HEK293 (cell line): ENCODE results near the gene COQ10A.

Source experiments
- CTCF ChIA-PET: fragments of 350-600 bp; formaldehyde crosslinking; extraction: SDS; loops from one replicate; lab custom pipeline; 2021; ENCODE audit warnings: antibody characterized with exemption; lab: Yijun Ruan, JAX
- POLR2A ChIA-PET: fragments of 300-600 bp; formaldehyde crosslinking; extraction: SDS; loops from one replicate; lab custom pipeline; 2020; ENCODE audit warnings: antibody characterized with exemption, inconsistent platforms; lab: Yijun Ruan, JAX
- H3K27ac ChIP-seq: fragments of 200-500 bp; sonication (Bioruptor generic); 2 replicates; pipeline ENCODE4 v1.5.1; 2014; ENCODE audit warnings: low read depth, low read length, control low read depth, inconsistent platforms; ENCODE audit errors: extremely low read depth
- H3K36me3 ChIP-seq, 2 experiments: fragments of 200-500 bp in 1 of 2; sonication (Bioruptor generic) in 1 of 2; 1 replicate in 1 of 2; 2 replicates in 1 of 2; pipeline ENCODE4 v1.5.1; 2014 to 2017; ENCODE audit warnings: inconsistent platforms in 2 of 2, low read length in 2 of 2; ENCODE audit not compliant: control insufficient read depth in 2 of 2, insufficient read depth in 1 of 2
- H3K4me1 ChIP-seq: fragments of 200-500 bp; sonication (Bioruptor generic); 2 replicates; pipeline ENCODE4 v1.5.1; 2014; ENCODE audit warnings: mild to moderate bottlenecking, low read length, inconsistent platforms; ENCODE audit not compliant: control insufficient read depth, insufficient read depth
- H3K4me3 ChIP-seq: 2 replicates; pipeline ENCODE4 v1.5.1; 2011; ENCODE audit warnings: low read depth, mild to moderate bottlenecking, control low read depth, low read length, moderate library complexity
- H3K9me3 ChIP-seq: fragments of 200-500 bp; sonication (Bioruptor generic); 2 replicates; pipeline ENCODE4 v1.5.1; 2014; ENCODE audit warnings: low read depth, low read length, inconsistent platforms; ENCODE audit not compliant: control insufficient read depth, insufficient read depth
- BCL11B ChIP-seq: fragments of 450-650 bp; formaldehyde crosslinking; IDR thresholded peaks from 2 replicates; pipeline ENCODE4 v1.5.1; 2016; ENCODE audit warnings: low read depth, missing biosample characterization, missing genetic modification characterization
- GLI4 ChIP-seq: fragments of 450-650 bp; formaldehyde crosslinking; IDR thresholded peaks from 2 replicates; pipeline ENCODE4 v1.5.1; 2016; ENCODE audit warnings: missing biosample characterization, missing genetic modification characterization
- GLIS1 ChIP-seq: fragments of 450-650 bp; formaldehyde crosslinking; IDR thresholded peaks from 2 replicates; pipeline ENCODE4 v1.5.1; 2016; ENCODE audit warnings: missing biosample characterization, missing genetic modification characterization
- KLF10 ChIP-seq: fragments of 450-650 bp; IDR thresholded peaks from 2 replicates; pipeline ENCODE4 v1.5.1; 2018; ENCODE audit warnings: missing biosample characterization, mild to moderate bottlenecking, missing genetic modification characterization
- REST ChIP-seq: fragments of 450-650 bp; formaldehyde crosslinking; IDR thresholded peaks from 2 replicates; pipeline ENCODE4 v1.5.1; 2016; ENCODE audit warnings: missing biosample characterization, missing genetic modification characterization
- YY2 ChIP-seq: fragments of 450-650 bp; formaldehyde crosslinking; IDR thresholded peaks from 2 replicates; pipeline ENCODE4 v1.5.1; 2016; ENCODE audit warnings: missing biosample characterization, missing genetic modification characterization
- ZBTB10 ChIP-seq: fragments of 450-650 bp; formaldehyde crosslinking; IDR thresholded peaks from 2 replicates; pipeline ENCODE4 v1.5.1; 2016; ENCODE audit warnings: missing biosample characterization, missing genetic modification characterization
- ZBTB17 ChIP-seq: fragments of 450-650 bp; formaldehyde crosslinking; IDR thresholded peaks from 2 replicates; pipeline ENCODE4 v1.5.1; 2016; ENCODE audit warnings: missing biosample characterization, missing genetic modification characterization
- ZNF423 ChIP-seq: fragments of 450-650 bp; formaldehyde crosslinking; IDR thresholded peaks from 2 replicates; pipeline ENCODE4 v1.5.1; 2016; ENCODE audit warnings: missing biosample characterization, missing genetic modification characterization
- ZNF449 ChIP-seq: fragments of 450-650 bp; formaldehyde crosslinking; IDR thresholded peaks from 2 replicates; pipeline ENCODE4 v1.5.1; 2017; ENCODE audit warnings: missing biosample characterization, mild to moderate bottlenecking, missing genetic modification characterization, moderate library complexity
- ZNF580 ChIP-seq: fragments of 450-650 bp; formaldehyde crosslinking; IDR thresholded peaks from 2 replicates; pipeline ENCODE4 v1.5.1; 2016; ENCODE audit warnings: missing biosample characterization, missing genetic modification characterization
- ZNF600 ChIP-seq: fragments of 450-650 bp; formaldehyde crosslinking; IDR thresholded peaks from 2 replicates; pipeline ENCODE4 v1.5.1; 2016; ENCODE audit warnings: missing biosample characterization, missing genetic modification characterization
- ZNF677 ChIP-seq: fragments of 450-650 bp; IDR thresholded peaks from 2 replicates; pipeline ENCODE4 v1.5.0; 2018; ENCODE audit warnings: missing biosample characterization, mild to moderate bottlenecking, missing genetic modification characterization, moderate library complexity
- ZNF707 ChIP-seq: fragments of 450-650 bp; formaldehyde crosslinking; IDR thresholded peaks from 2 replicates; pipeline ENCODE4 v1.5.1; 2016; ENCODE audit warnings: missing biosample characterization, missing genetic modification characterization
- ZSCAN5A ChIP-seq: fragments of 450-650 bp; formaldehyde crosslinking; IDR thresholded peaks from 2 replicates; pipeline ENCODE4 v1.5.1; 2016; ENCODE audit warnings: missing biosample characterization, missing genetic modification characterization

COQ10A gene

GRCh38 chr12:56224102-56224701 is 42.5 kb upstream of the COQ10A start, which contains the start of gene NABP2 (continued):
- TF ChIP-seq ZNF449 (tag by site-specific recombination), result no peak

- Histone ChIP-seq H3K36me3 (peaks cover 9 to 24% of the 10 kb centered on the region in 2 experiments; a peak in 2 of 3 replicates), H3K27ac (peak overlapping the region; percentile 64), H3K4me3 (peak overlapping the region; percentile 77), H3K4me1 (peaks cover 12% of the 10 kb centered on the region; the same call in 1 of the 2 replicates), H3K9me3 (no peaks in the 10 kb centered on the region)
- TF ChIP-seq BCL11B (tag by site-specific recombination) (peak; percentile 12; the same call in 1 of the 2 replicates), ZSCAN5A (no peak), ZNF600 (tag by site-specific recombination) (0 out of 2 replicates have a peak, but pooled peaks have one; percentile 15), REST (tag by site-specific recombination) (peak; percentile 99)
- ChIA-PET CTCF (interaction anchor here (0.6 to 2.3 kb wide), 3 partner anchors 14 to 106 kb away, joined by 3 to 9 read pairs (median 3); no protein-coding TSS in a partner anchor), POLR2A (no interaction called here)
Measured at GRCh38 chr12:56224954-56225353, 41.8 kb upstream of the COQ10A start.

- H3K9me3 ChIP-seq, result no peaks in the 10 kb centered on the region
Measured at GRCh38 chr12:56229082-56229481, 37.7 kb upstream of the COQ10A start.

GRCh38 chr12:56229916-56230431 is 36.8 kb upstream of the COQ10A start, which contains the start of gene SLC39A5:
Gene SLC39A5 (plus strand): TSS chr12:56230051. CDS start chr12:56231275, 1,224 bp downstream.
- ChIA-PET CTCF (interaction anchor here (0.6 kb wide), 1 partner anchor 59 kb away, joined by 3 read pairs; no protein-coding TSS in a partner anchor), POLR2A (interaction anchor here (0.6 to 2.6 kb wide), 2 partner anchors 8 to 55 kb away, joined by 3 to 7 read pairs; partner anchors contain the start of gene RNF41)
- Histone ChIP-seq H3K4me3 (no peak within 1 kb of the TSS), H3K36me3 (peaks cover 9 to 24% of the 10 kb centered on the region in 2 experiments; a peak in 2 of 3 replicates), H3K9me3 (no peaks in the 10 kb centered on the region), H3K4me1 (0 out of 2 replicates have a peak, but pooled peaks cover 3% of the 10 kb centered on the region), H3K27ac (no peak within 1 kb of the TSS)
- TF ChIP-seq ZBTB17 (tag by site-specific recombination) (peak; percentile 55; the same call in 1 of the 2 replicates), KLF10 (tag by site-specific recombination) (no peak), ZNF707 (tag by site-specific recombination) (no peak), ZNF423 (no peak), ZBTB10 (tag by site-specific recombination) (no peak), ZNF580 (tag by site-specific recombination) (no peak), GLI4 (tag by site-specific recombination) (no peak), ZNF677 (0 out of 2 replicates have a peak, but pooled peaks have one; percentile 23)

More at GRCh38 chr12:56229082-56229481, 37.7 kb upstream of the COQ10A start:
- Histone ChIP-seq H3K4me1 (0 out of 2 replicates have a peak, but pooled peaks cover 5% of the 10 kb centered on the region), H3K36me3 (peaks cover 9 to 24% of the 10 kb centered on the region in 2 experiments; a peak in 2 of 3 replicates), H3K27ac (no peak overlapping the region), H3K4me3 (no peak overlapping the region)
- TF ChIP-seq YY2 (tag by site-specific recombination), result no peak
- TF ChIP-seq GLIS1 (tag by site-specific recombination), result 0 out of 2 replicates have a peak, but pooled peaks have one; percentile 7
- ChIA-PET POLR2A (no interaction called here), CTCF (interaction anchor here (0.6 kb wide), 1 partner anchor 39 kb away, joined by 4 read pairs; no protein-coding TSS in a partner anchor)
